CD8-positive, alpha-beta memory T cell (primary cell): Measurements from ENCODE around the gene OR6M1. TPM values are rescaled to one million over a fixed set of nuclear protein-coding genes. Genes with fewer than 3 reads are reported as not detected.
A peak's percentile ranks its signal among the peaks of the same experiment; 100 is the strongest.

Experiments
- CTCF ChIA-PET: fragments of 350-600 bp; sonication (Branson Sonifier 250); formaldehyde crosslinking; loops from one replicate; lab custom pipeline; 2021; ENCODE audit warnings: antibody characterized with exemption; lab: Charles Lee
- POLR2A ChIA-PET: fragments of 350-600 bp; sonication (Branson Sonifier 250); formaldehyde crosslinking; loops from one replicate; lab custom pipeline; 2021; ENCODE audit warnings: antibody characterized with exemption; lab: Charles Lee
- DNase-seq, 5 donors: peaks; one replicate each; pipeline versions ENCODE4 v3.0.0 to v3.0.0-alpha.2; 2020 to 2022; ENCODE audit warnings: mixed read lengths in 1 of 5
- H3K27ac ChIP-seq: one replicate; pipeline ENCODE4 v1.7.0; 2013; ENCODE audit warnings: low read depth, mild to moderate bottlenecking, low read length, moderate library complexity
- H3K27me3 ChIP-seq: 2 replicates; pipeline ENCODE4 v1.7.0; 2013; ENCODE audit warnings: low read length, mild to moderate bottlenecking; ENCODE audit not compliant: insufficient read depth, poor library complexity, severe bottlenecking
- H3K36me3 ChIP-seq: 2 replicates; pipeline ENCODE4 v1.7.0; 2013; ENCODE audit warnings: mild to moderate bottlenecking, low read length, moderate library complexity; ENCODE audit not compliant: insufficient read depth
- H3K4me1 ChIP-seq: 2 replicates; pipeline ENCODE4 v1.7.0; 2013; ENCODE audit warnings: mild to moderate bottlenecking, low read length, moderate library complexity; ENCODE audit not compliant: insufficient read depth
- H3K4me3 ChIP-seq: 2 replicates; pipeline ENCODE4 v1.7.0; 2013; ENCODE audit warnings: mild to moderate bottlenecking, low read length
- H3K9me3 ChIP-seq: 2 replicates; pipeline ENCODE4 v1.7.0; 2013; ENCODE audit warnings: mild to moderate bottlenecking, low read length
- H3K27ac Mint-ChIP-seq, 8 donors: one replicate each; pipeline ENCODE4 v1.8.0; 2020 to 2021; ENCODE audit warnings: mixed read lengths in 8 of 8, mild to moderate bottlenecking in 6 of 8, inconsistent platforms in 3 of 8, moderate library complexity in 3 of 8
- H3K27me3 Mint-ChIP-seq, 2 donors: one replicate each; pipeline ENCODE4 v1.8.0; 2020 to 2021; ENCODE audit warnings: mixed read lengths in 2 of 2, mild to moderate bottlenecking in 1 of 2, moderate library complexity in 1 of 2
- H3K36me3 Mint-ChIP-seq, 3 donors: one replicate each; pipeline ENCODE4 v1.8.0; 2020 to 2021; ENCODE audit warnings: mixed read lengths in 3 of 3, inconsistent platforms in 1 of 3, mild to moderate bottlenecking in 1 of 3
- H3K4me1 Mint-ChIP-seq, 3 donors: one replicate each; pipeline ENCODE4 v1.8.0; 2020 to 2021; ENCODE audit warnings: mixed read lengths in 3 of 3, inconsistent platforms in 1 of 3, mild to moderate bottlenecking in 1 of 3
- H3K4me3 Mint-ChIP-seq, 7 donors: one replicate each; pipeline ENCODE4 v1.8.0; 2020 to 2021; ENCODE audit warnings: mixed read lengths in 7 of 7, mild to moderate bottlenecking in 6 of 7, moderate library complexity in 4 of 7, inconsistent platforms in 2 of 7
- H3K9me3 Mint-ChIP-seq, 5 donors: one replicate each; pipeline ENCODE4 v1.8.0; 2020 to 2022; ENCODE audit warnings: mixed read lengths in 5 of 5, mild to moderate bottlenecking in 3 of 5, moderate library complexity in 2 of 5, inconsistent platforms in 1 of 5
- polyA plus RNA-seq: library from polyadenylated mRNA; unstranded; fragments of 300-500 nt; fragmentation: Illumina TruSeq; gene quantifications from one replicate; pipeline ENCODE4 v1.2.3, GENCODE V29; 2021
- total RNA-seq, 2 experiments: library from RNA; stranded (reverse); gene quantifications; one replicate each; pipeline ENCODE4 v1.2.3, GENCODE V29; 2021

Gene OR6M1
- total and polyA plus RNA-seq, 3 experiments from 2014 or later, result not detected

- Histone ChIP-seq H3K27me3 (no peaks in the 10 kb centered on the region), H3K27ac (no peak overlapping the region), H3K4me3 (no peak overlapping the region), H3K4me1 (no peaks in the 10 kb centered on the region), H3K9me3 (no peaks in the 10 kb centered on the region), H3K36me3 (no peaks in the 10 kb centered on the region)
- Mint-ChIP-seq H3K36me3 (no peaks in the 10 kb centered on the region), H3K4me3 (no peak overlapping the region), H3K27ac (no peak overlapping the region), H3K9me3 (peaks cover 0 to 2% (median 0%) of the 10 kb centered on the region in 5 donors), H3K4me1 (no peaks in the 10 kb centered on the region), H3K27me3 (peaks cover 4 to 25% of the 10 kb centered on the region in 2 donors)
- ChIA-PET POLR2A (no interaction called here), CTCF (no interaction called here)
- DNase-seq, result no peak
These were observed 26.9 kb upstream of the OR6M1 start for GRCh38 chr11:123833095-123833494.

- ChIA-PET POLR2A (no interaction called here), CTCF (no interaction called here)
- Histone ChIP-seq H3K4me3 (no peak overlapping the region), H3K36me3 (no peaks in the 10 kb centered on the region), H3K9me3 (no peaks in the 10 kb centered on the region), H3K27ac (no peak overlapping the region), H3K4me1 (no peaks in the 10 kb centered on the region), H3K27me3 (no peaks in the 10 kb centered on the region)
- Mint-ChIP-seq H3K4me1 (no peaks in the 10 kb centered on the region), H3K9me3 (peaks cover 0 to 5% (median 0%) of the 10 kb centered on the region in 5 donors), H3K27ac (no peak overlapping the region), H3K27me3 (peaks cover 4 to 25% of the 10 kb centered on the region in 2 donors), H3K4me3 (no peak overlapping the region), H3K36me3 (no peaks in the 10 kb centered on the region)
- no peak for DNase-seq
These were observed 23.6 kb upstream of the OR6M1 start for GRCh38 chr11:123829745-123830144.

- DNase-seq, result no peak
- Mint-ChIP-seq H3K36me3 (no peaks in the 10 kb centered on the region), H3K27me3 (peaks cover 2 to 6% of the 10 kb centered on the region in 2 donors), H3K4me1 (peaks cover 0 to 3% (median 0%) of the 10 kb centered on the region in 3 donors), H3K27ac (no peak overlapping the region), H3K9me3 (peaks cover 0 to 5% (median 0%) of the 10 kb centered on the region in 5 donors), H3K4me3 (no peak overlapping the region)
- ChIA-PET POLR2A (no interaction called here), CTCF (no interaction called here)
- H3K9me3 ChIP-seq, result no peaks in the 10 kb centered on the region
- no peaks in the 10 kb centered on the region for H3K27me3 ChIP-seq
- H3K4me1 ChIP-seq, result no peaks in the 10 kb centered on the region
- H3K36me3 ChIP-seq, result no peaks in the 10 kb centered on the region
- H3K4me3 ChIP-seq, result no peak overlapping the region
- H3K27ac ChIP-seq, result no peak overlapping the region
These were observed 16.4 kb upstream of the OR6M1 start for GRCh38 chr11:123822599-123822998.

DNA sequence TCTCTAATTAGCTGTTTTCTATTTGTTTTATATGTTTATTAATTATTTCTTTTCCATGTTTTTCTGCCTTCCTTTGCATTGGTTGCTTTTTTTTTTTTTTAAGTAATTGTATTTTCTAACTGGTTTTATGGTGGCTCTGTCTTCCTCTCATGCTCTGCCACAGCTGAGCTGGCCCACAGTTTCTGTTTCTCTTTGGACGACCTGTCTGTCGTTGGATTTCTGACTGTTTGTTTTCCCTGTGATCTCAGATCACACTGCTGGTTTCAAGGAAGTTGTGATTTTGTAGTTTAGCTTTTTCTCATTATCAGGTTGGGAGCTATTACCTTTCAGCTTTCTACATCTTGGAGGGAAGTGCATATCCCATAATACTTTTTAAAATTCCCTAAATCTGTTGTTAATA lies 15.9 kb upstream of the OR6M1 start:
- Mint-ChIP-seq H3K4me3 (peak overlapping the region in 1 of 7 donors; percentile 42), H3K27ac (peak overlapping the region in 1 of 8 donors; percentile 64)
- no peak overlapping the region for H3K4me3 ChIP-seq

GRCh38 chr11:123815122-123815521 lies 9.0 kb upstream of the OR6M1 start:
- POLR2A ChIA-PET, result no interaction called here
- Histone ChIP-seq H3K27me3 (no peaks in the 10 kb centered on the region), H3K27ac (no peak overlapping the region), H3K9me3 (no peaks in the 10 kb centered on the region), H3K36me3 (no peaks in the 10 kb centered on the region), H3K4me1 (no peaks in the 10 kb centered on the region), H3K4me3 (no peak overlapping the region)
- Mint-ChIP-seq H3K36me3 (no peaks in the 10 kb centered on the region), H3K4me3 (no peak overlapping the region), H3K9me3 (peaks cover 0 to 2% (median 0%) of the 10 kb centered on the region in 5 donors), H3K27me3 (peaks cover 0 to 4% of the 10 kb centered on the region in 2 donors), H3K4me1 (no peaks in the 10 kb centered on the region), H3K27ac (no peak overlapping the region)
- CTCF ChIA-PET, result no interaction called here
- no peak for DNase-seq

More for the DNA sequence above, 15.9 kb upstream of the OR6M1 start:
- Mint-ChIP-seq H3K4me1 (peaks cover 0 to 3% (median 0%) of the 10 kb centered on the region in 3 donors), H3K9me3 (peaks cover 0 to 4% (median 0%) of the 10 kb centered on the region in 5 donors), H3K36me3 (no peaks in the 10 kb centered on the region), H3K27me3 (peaks cover 2 to 6% of the 10 kb centered on the region in 2 donors)
- Histone ChIP-seq H3K4me1 (no peaks in the 10 kb centered on the region), H3K9me3 (no peaks in the 10 kb centered on the region), H3K27ac (no peak overlapping the region), H3K27me3 (no peaks in the 10 kb centered on the region), H3K36me3 (no peaks in the 10 kb centered on the region)
- ChIA-PET POLR2A (no interaction called here), CTCF (no interaction called here)
- DNase-seq, result no peak

DNA sequence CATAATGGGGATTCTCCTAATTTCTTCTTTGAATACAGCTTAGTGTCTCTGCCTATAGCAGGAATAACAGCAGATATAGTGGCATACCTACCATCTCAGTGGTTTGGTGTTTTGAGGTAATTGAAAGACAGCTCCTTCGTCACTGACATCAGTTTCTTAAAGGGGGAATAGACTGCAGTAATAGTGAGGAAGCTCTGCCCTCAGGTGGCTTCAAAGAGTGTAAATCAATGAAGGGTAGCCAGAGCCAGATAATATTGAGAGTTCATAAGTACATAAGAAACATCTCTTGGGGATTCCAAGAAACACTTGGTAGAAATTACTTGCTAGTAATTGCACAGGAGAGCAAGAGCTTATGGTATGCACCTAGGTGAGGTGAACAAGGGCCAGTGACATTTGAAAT lies 4.4 kb downstream of the OR6M1 start:
- H3K27me3 ChIP-seq, result no peaks in the 10 kb centered on the region
- H3K36me3 ChIP-seq, result no peaks in the 10 kb centered on the region
- H3K9me3 Mint-ChIP-seq, result no peaks in the 10 kb centered on the region
- H3K4me3 ChIP-seq, result no peak overlapping the region
- H3K4me1 ChIP-seq, result no peaks in the 10 kb centered on the region
- peaks cover 4 to 6% of the 10 kb centered on the region in 2 donors for H3K27me3 Mint-ChIP-seq
- ChIA-PET POLR2A (no interaction called here), CTCF (no interaction called here)
- no peak overlapping the region for H3K27ac ChIP-seq
- H3K4me1 Mint-ChIP-seq, result peaks cover 0 to 3% (median 0%) of the 10 kb centered on the region in 3 donors
- no peak for DNase-seq
- no peaks in the 10 kb centered on the region for H3K9me3 ChIP-seq
- no peaks in the 10 kb centered on the region for H3K36me3 Mint-ChIP-seq
- no peak overlapping the region for H3K4me3 Mint-ChIP-seq
- H3K27ac Mint-ChIP-seq, result no peak overlapping the region

- no peak overlapping the region for H3K4me3 ChIP-seq
- Mint-ChIP-seq H3K9me3 (no peaks in the 10 kb centered on the region), H3K27me3 (peaks cover 4 to 5% of the 10 kb centered on the region in 2 donors), H3K4me1 (peaks cover 0 to 3% (median 0%) of the 10 kb centered on the region in 3 donors), H3K27ac (no peak overlapping the region), H3K4me3 (no peak overlapping the region), H3K36me3 (no peaks in the 10 kb centered on the region)
- no peaks in the 10 kb centered on the region for H3K4me1 ChIP-seq
- ChIA-PET POLR2A (no interaction called here), CTCF (no interaction called here)
- no peaks in the 10 kb centered on the region for H3K27me3 ChIP-seq
- H3K9me3 ChIP-seq, result no peaks in the 10 kb centered on the region
- H3K36me3 ChIP-seq, result no peaks in the 10 kb centered on the region
- H3K27ac ChIP-seq, result no peak overlapping the region
- DNase-seq, result no peak
These were observed 6.1 kb downstream of the OR6M1 start for GRCh38 chr11:123800036-123800435.

GRCh38 chr11:123799438-123799837 lies 6.7 kb downstream of the OR6M1 start:
- Histone ChIP-seq H3K4me1 (no peaks in the 10 kb centered on the region), H3K27me3 (no peaks in the 10 kb centered on the region), H3K27ac (no peak overlapping the region), H3K9me3 (no peaks in the 10 kb centered on the region), H3K4me3 (no peak overlapping the region), H3K36me3 (no peaks in the 10 kb centered on the region)
- Mint-ChIP-seq H3K27me3 (peaks cover 9% of the 10 kb centered on the region in 2 donors), H3K4me1 (peaks cover 0 to 3% (median 0%) of the 10 kb centered on the region in 3 donors), H3K27ac (no peak overlapping the region), H3K36me3 (no peaks in the 10 kb centered on the region), H3K9me3 (no peaks in the 10 kb centered on the region), H3K4me3 (no peak overlapping the region)
- ChIA-PET CTCF (no interaction called here), POLR2A (no interaction called here)
- DNase-seq, result no peak
